CD4-positive, alpha-beta T cell treated with Interleukin-4 for 4 hours (primary cell): ENCODE results near the gene MYH10.

Source experiments
- DNase-seq: peaks from one replicate; pipeline ENCODE4 v3.0.0-alpha.2; 2020

The MYH10 gene

GRCh38 chr17:8436844-8437171, 193.7 kb downstream of the MYH10 start:
- DNase-seq: no peak

- DNase-seq: peak; percentile 53
Measured at GRCh38 chr17:8436169-8436843, 194.2 kb downstream of the MYH10 start.

GRCh38 chr17:8435245-8436168, 195.0 kb downstream of the MYH10 start, which contains the start of gene NDEL1:
TSS of gene NDEL1 (plus strand) at chr17:8435884. CDS start at chr17:8444272, 8,388 bp downstream.
- DNase-seq: peak; percentile 97

- no peak for DNase-seq
Measured at GRCh38 chr17:8430966-8431365, 199.6 kb downstream of the MYH10 start.

GRCh38 chr17:8426802-8427201, 203.7 kb downstream of the MYH10 start:
- no peak for DNase-seq

GRCh38 chr17:8426094-8426720, 204.3 kb downstream of the MYH10 start:
- DNase-seq: no peak
